GM12878 (cell line): Measurements from ENCODE around the gene TBC1D2B. TPM values are rescaled to one million over a fixed set of nuclear protein-coding genes. Genes with fewer than 3 reads are reported as not detected.

Experiments
- ATAC-seq: fragments of 200-7000 bp; cut with Tn5 transposase; 3 replicates; pipeline ENCODE4 v1.9.1; 2020; ENCODE audit warnings: mild to moderate bottlenecking, moderate library complexity
- BruUV-seq: library from RNA; stranded (reverse); fragments of 400-500 nt; replicated peaks from 2 replicates; lab custom pipeline; 2021; lab: Mats Ljungman, UMichigan
- CTCF ChIA-PET: fragments of 300-600 bp; sonication (Branson Sonifier 250); formaldehyde crosslinking; extraction: SDS; loops from one replicate; lab custom pipeline; 2021; ENCODE audit warnings: inconsistent platforms; lab: Yijun Ruan, JAX
- POLR2A ChIA-PET: fragments of 350-600 bp; formaldehyde crosslinking; extraction: SDS; loops from one replicate; lab custom pipeline; 2021; ENCODE audit warnings: inconsistent platforms; lab: Charles Lee
- RAD21 ChIA-PET: fragments of 300-600 bp; sonication (Branson Sonifier 250); formaldehyde crosslinking; loops from one replicate; lab custom pipeline; 2023; ENCODE audit warnings: antibody characterized with exemption; ENCODE audit not compliant: unreplicated experiment; lab: Charles Lee
- SMC1A ChIA-PET: fragments of 300-600 bp; sonication (Branson Sonifier 250); formaldehyde crosslinking; loops from one replicate; lab custom pipeline; 2023; ENCODE audit not compliant: unreplicated experiment, uncharacterized antibody; lab: Charles Lee
- DNase-seq: peaks from one replicate; pipeline ENCODE4 v3.0.0-alpha.2; 2011; ENCODE audit warnings: low read depth, low spot score
- FAIRE-seq: peaks from 3 replicates; lab custom pipeline; 2011; peaks lifted over from hg19 to GRCh38; lab: Jason Lieb, UNC
- H2AFZ ChIP-seq: 2 replicates; pipeline ENCODE4 v1.6.0; 2011; ENCODE audit warnings: low read depth, low read length, control low read depth; ENCODE audit not compliant: control insufficient read depth
- H3K27ac ChIP-seq: 2 replicates; pipeline ENCODE4 v1.5.1; 2011; ENCODE audit warnings: control low read depth; ENCODE audit not compliant: control insufficient read depth, insufficient read depth
- H3K27me3 ChIP-seq, 2 experiments: replicated peaks in 1 of 2; 2 replicates each; pipeline versions ENCODE4 v1.6.0 to v1.6.1; 2011; ENCODE audit warnings: low read length in 1 of 2; ENCODE audit not compliant: control insufficient read depth in 2 of 2, insufficient read depth in 2 of 2
- H3K36me3 ChIP-seq, 2 experiments: 2 replicates each; pipeline ENCODE4 v1.5.1; 2011; ENCODE audit warnings: low read length in 1 of 2; ENCODE audit not compliant: control insufficient read depth in 2 of 2, insufficient read depth in 2 of 2
- H3K4me1 ChIP-seq: 2 replicates; pipeline ENCODE4 v1.6.1; 2011; ENCODE audit warnings: mild to moderate bottlenecking, low read length, moderate library complexity, mixed read lengths; ENCODE audit not compliant: control insufficient read depth, insufficient read depth
- H3K4me2 ChIP-seq: 2 replicates; pipeline ENCODE4 v1.6.0; 2011; ENCODE audit warnings: control low read depth; ENCODE audit not compliant: control insufficient read depth, insufficient read depth
- H3K4me3 ChIP-seq: fragments of 200-600 bp; sonication (generic); 2 replicates; pipeline ENCODE4 v1.5.1; 2016
- H3K79me2 ChIP-seq: 2 replicates; pipeline ENCODE4 v1.6.0; 2011; ENCODE audit warnings: low read length; ENCODE audit not compliant: control insufficient read depth, insufficient read depth
- H3K9ac ChIP-seq: 2 replicates; pipeline ENCODE4 v1.8.0; 2011; ENCODE audit warnings: low read length, control low read depth, mixed read lengths; ENCODE audit not compliant: control insufficient read depth, insufficient read depth
- H3K9me3 ChIP-seq: replicated peaks from 3 replicates; pipeline ENCODE4 v1.5.1; 2011; ENCODE audit warnings: mild to moderate bottlenecking, low read length; ENCODE audit not compliant: control insufficient read depth, insufficient read depth
- H4K20me1 ChIP-seq: 2 replicates; pipeline ENCODE4 v1.6.0; 2011; ENCODE audit not compliant: control insufficient read depth, insufficient read depth
- BCL11A ChIP-seq: IDR thresholded peaks from 2 replicates; pipeline ENCODE4 v1.6.1; 2011; ENCODE audit warnings: low read depth, low read length
- CREB1 ChIP-seq: IDR thresholded peaks from 2 replicates; pipeline ENCODE4 v1.6.1; 2012; ENCODE audit warnings: low read depth, mild to moderate bottlenecking, inconsistent platforms
- FOS ChIP-seq: IDR thresholded peaks from 3 replicates; pipeline ENCODE4 v1.6.1; 2011; ENCODE audit warnings: borderline replicate concordance; ENCODE audit not compliant: insufficient read length; ENCODE audit errors: extremely low read depth
- HDAC6 ChIP-seq: fragments of 200-600 bp; sonication (generic); IDR thresholded peaks from one replicate; pipeline ENCODE4 v1.8.0; 2017; ENCODE audit warnings: antibody characterized with exemption; ENCODE audit not compliant: unreplicated experiment
- HDGF ChIP-seq: fragments of 450-650 bp; IDR thresholded peaks from 2 replicates; pipeline ENCODE4 v1.6.1; 2016; ENCODE audit warnings: antibody characterized with exemption
- IRF4 ChIP-seq: IDR thresholded peaks from 2 replicates; pipeline ENCODE4 v1.6.1; 2011; ENCODE audit warnings: low read depth, low read length
- SMAD1 ChIP-seq: fragments of 450-650 bp; IDR thresholded peaks from 2 replicates; pipeline ENCODE4 v1.6.1; 2018; ENCODE audit warnings: mild to moderate bottlenecking, low read depth; ENCODE audit not compliant: partially characterized antibody
- STAT3 ChIP-seq: IDR thresholded peaks from 2 replicates; pipeline ENCODE4 v1.6.1; 2011; ENCODE audit warnings: low read depth, low read length, improper control_type of control experiment
- WGBS: methylation state at CpG from one replicate; pipeline ENCODE4 v1.1.6; 2016; ENCODE audit warnings: low lambda C conversion rate; ENCODE audit not compliant: insufficient replicate concordance, insufficient coverage; ENCODE audit errors: missing lambda C conversion rate; 5-methylcytosine and 5-hydroxymethylcytosine counted together
- in situ Hi-C: fragments of 300-500 bp; cut with MboI; formaldehyde crosslinking; loops from 9 replicates; pipeline ENCODE4 v1.14.3; 2018; ENCODE audit warnings: mixed read lengths
- intact Hi-C: fragments of 100-400 bp; cut with micrococcal nuclease; formaldehyde crosslinking; loops from one replicate; pipeline ENCODE4 v1.14.2; 2022; ENCODE audit not compliant: unreplicated experiment
- polyA plus RNA-seq, 11 experiments: library from polyadenylated mRNA; depleted of rRNA in 4 of 11; unstranded in 6 of 11; stranded (reverse) in 5 of 11; fragments of >200 nt; fragmentation: Nextera tagmentation in 4 of 11; fragmentation: Illumina TruSeq in 1 of 11; extraction: Ambion mirVana in 4 of 11; extraction: Trizol in 1 of 11; gene quantifications; 1 replicate in 1 of 11; 2 replicates in 10 of 11; pipeline versions ENCODE4 v1.2.1 to v1.2.3, GENCODE V29; 2011 to 2016; ENCODE audit warnings: inconsistent platforms in 2 of 11, missing spikeins in 2 of 11, low read depth in 1 of 11
- total RNA-seq, 4 experiments: library from RNA; depleted of rRNA in 3 of 4; stranded (reverse); fragments of >200 nt in 3 of 4; fragmentation: Illumina TruSeq in 1 of 4; extraction: Trizol in 1 of 4; gene quantifications; 2 replicates each; pipeline versions ENCODE4 v1.2.1 to v1.2.3, GENCODE V29; 2013 to 2021
- TF ChIP-seq, protein P1 (sequence below): fragments of 450-650 bp; IDR thresholded peaks from 2 replicates; pipeline ENCODE4 v1.6.1; 2014; ENCODE audit warnings: mild to moderate bottlenecking

TBC1D2B gene
- total and polyA plus RNA-seq, 10 of the 15 experiments (the other 5 are each of a cell fraction or from before 2014, with no cell fraction given): 1.3 to 53.4 (median 19.4) TPM

- in situ Hi-C loops: no loop called here
- FAIRE-seq (no peak), ATAC-seq (no peak), DNase-seq (no peak)
- intact Hi-C loops: no loop called here
- Histone ChIP-seq H3K27me3 (no peaks in the 10 kb centered on the region), H2AFZ (no peak overlapping the region), H3K4me1 (peaks cover 16% of the 10 kb centered on the region), H3K79me2 (no peaks in the 10 kb centered on the region), H4K20me1 (no peaks in the 10 kb centered on the region), H3K4me2 (no peak overlapping the region), H3K36me3 (no peaks in the 10 kb centered on the region), H3K4me3 (no peak overlapping the region), H3K9ac (no peak overlapping the region), H3K9me3 (no peaks in the 10 kb centered on the region), H3K27ac (no peak overlapping the region)
- TF ChIP-seq HDGF (no peak), STAT3 (no peak), FOS (no peak), SMAD1 (no peak), HDAC6 (no peak), IRF4 (no peak), CREB1 (no peak), BCL11A (no peak)
- TF ChIP-seq, protein P1, sequence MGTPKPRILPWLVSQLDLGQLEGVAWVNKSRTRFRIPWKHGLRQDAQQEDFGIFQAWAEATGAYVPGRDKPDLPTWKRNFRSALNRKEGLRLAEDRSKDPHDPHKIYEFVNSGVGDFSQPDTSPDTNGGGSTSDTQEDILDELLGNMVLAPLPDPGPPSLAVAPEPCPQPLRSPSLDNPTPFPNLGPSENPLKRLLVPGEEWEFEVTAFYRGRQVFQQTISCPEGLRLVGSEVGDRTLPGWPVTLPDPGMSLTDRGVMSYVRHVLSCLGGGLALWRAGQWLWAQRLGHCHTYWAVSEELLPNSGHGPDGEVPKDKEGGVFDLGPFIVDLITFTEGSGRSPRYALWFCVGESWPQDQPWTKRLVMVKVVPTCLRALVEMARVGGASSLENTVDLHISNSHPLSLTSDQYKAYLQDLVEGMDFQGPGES: no peak
- RAD21 ChIA-PET: interaction anchor here (1.1 to 1.7 kb wide), 5 partner anchors 15 to 84 kb away, joined by 3 to 6 read pairs (median 4); no protein-coding TSS in a partner anchor
- SMC1A ChIA-PET: interaction anchor here (1.0 to 2.5 kb wide), 7 partner anchors 11 to 70 kb away, joined by 3 to 9 read pairs (median 5); partner anchors contain the start of gene TBC1D2B
- 86% methylated on average over 3 of the region's 3 CpGs for WGBS
- BruUV-seq: no TSS peak
- CTCF ChIA-PET: interaction anchor here (0.5 to 1.5 kb wide), 5 partner anchors 9 to 319 kb away, joined by 3 to 11 read pairs (median 3); no protein-coding TSS in a partner anchor
- POLR2A ChIA-PET: interaction anchor here (1.2 to 1.3 kb wide), 2 partner anchors 35 to 124 kb away, joined by 3 to 4 read pairs; no protein-coding TSS in a partner anchor
Observed at GRCh38 chr15:78088773-78089080, 11.2 kb upstream of the TBC1D2B start.
